NCI-H1694 treated with DMSO at 0.1 percent for 48 hours (cell line): Measurements from ENCODE around the gene QARS1.

Experiments used
- DNase-seq: peaks from one replicate; lab custom pipeline; 2025; lab: John Stamatoyannopoulos, UW

The QARS1 gene

GRCh38 chr3:49053543-49053942 lies 51.0 kb downstream of the QARS1 start:
- DNase-seq, result no peak
